HAP-1 (cell line): ENCODE results near the gene KL.
A peak's percentile ranks its signal among the peaks of the same experiment; 100 is the strongest.

Experiments
- DNase-seq, 2 experiments: peaks; one replicate each; pipeline ENCODE4 v3.0.0-alpha.2; 2016 to 2020; ENCODE audit warnings: low spot score in 2 of 2
- H3K27me3 ChIP-seq: fragments of 250-450 bp; sonication (Bioruptor Pico); 2 replicates; pipeline ENCODE4 v1.5.1; 2020; ENCODE audit warnings: low read depth, mild to moderate bottlenecking, moderate library complexity
- H3K36me3 ChIP-seq: fragments of 250-450 bp; sonication (Bioruptor Pico); replicated peaks from 2 replicates; pipeline ENCODE4 v1.5.1; 2020; ENCODE audit warnings: mild to moderate bottlenecking
- H3K4me1 ChIP-seq: fragments of 250-450 bp; sonication (Bioruptor Pico); 2 replicates; pipeline ENCODE4 v1.5.1; 2020; ENCODE audit warnings: mild to moderate bottlenecking
- H3K4me3 ChIP-seq: fragments of 250-450 bp; sonication (Bioruptor Pico); 2 replicates; pipeline ENCODE4 v1.5.1; 2020; ENCODE audit warnings: mild to moderate bottlenecking, moderate library complexity
- H3K9me3 ChIP-seq: fragments of 250-450 bp; sonication (Bioruptor Pico); 2 replicates; pipeline ENCODE4 v1.5.1; 2020; ENCODE audit warnings: mild to moderate bottlenecking, moderate library complexity
- in situ Hi-C: fragments of 300-500 bp; cut with MboI; formaldehyde crosslinking; loops from 3 replicates; pipeline ENCODE4 v1.14.3; 2020; ENCODE audit warnings: low sequenced_read_pairs, inconsistent platforms, mixed read lengths

Gene KL

DNA sequence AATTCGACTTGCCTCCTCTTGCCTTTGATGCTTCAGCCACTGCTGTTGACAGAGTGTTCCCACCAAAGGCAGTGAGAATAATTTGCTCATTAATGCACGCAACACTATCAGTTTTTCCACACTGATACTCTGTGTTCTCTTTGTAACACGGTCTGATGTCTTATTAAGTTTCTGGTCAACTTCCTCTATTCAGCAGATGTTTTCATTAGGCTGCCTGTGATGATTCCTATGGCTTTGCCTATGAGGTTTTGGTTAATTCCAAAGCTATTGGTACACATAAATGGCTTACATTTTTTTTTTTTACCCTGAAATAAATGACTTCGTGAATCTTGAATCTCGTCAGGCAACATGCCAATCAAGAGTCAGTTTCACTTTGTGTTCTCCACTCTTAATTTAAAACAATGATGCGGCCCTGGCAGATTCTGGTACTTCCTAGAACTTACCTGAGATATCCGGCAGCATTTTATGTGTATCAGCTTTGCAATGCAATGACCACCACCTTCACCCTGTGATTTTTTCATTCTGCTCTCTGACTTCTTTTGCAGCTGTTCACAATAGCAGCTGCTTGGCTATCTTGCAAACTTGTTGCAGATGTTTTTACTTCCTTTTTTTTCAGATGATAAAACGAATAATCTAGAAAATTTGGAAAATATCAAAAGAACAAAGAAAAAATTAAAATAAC, 27.5 kb upstream of the KL start:
- H3K4me3 ChIP-seq = no peak overlapping the region

GRCh38 chr13:32989290-32989667, 26.9 kb upstream of the KL start:
- Histone ChIP-seq H3K36me3 (no peaks in the 10 kb centered on the region), H3K4me1 (no peaks in the 10 kb centered on the region), H3K27me3 (no peaks in the 10 kb centered on the region), H3K4me3 (no peak overlapping the region), H3K9me3 (no peaks in the 10 kb centered on the region)
- DNase-seq = no peak
- in situ Hi-C loops = no loop called here

More for the DNA sequence above, 27.5 kb upstream of the KL start:
- in situ Hi-C loops = no loop called here
- no peaks in the 10 kb centered on the region for H3K9me3 ChIP-seq
- H3K27me3 ChIP-seq = no peaks in the 10 kb centered on the region
- H3K4me1 ChIP-seq = no peaks in the 10 kb centered on the region
- no peaks in the 10 kb centered on the region for H3K36me3 ChIP-seq
- no peak for DNase-seq

- no peaks in the 10 kb centered on the region for H3K36me3 ChIP-seq
- in situ Hi-C loops = no loop called here
- no peaks in the 10 kb centered on the region for H3K9me3 ChIP-seq
- no peaks in the 10 kb centered on the region for H3K4me1 ChIP-seq
- DNase-seq = no peak
- H3K27me3 ChIP-seq = no peaks in the 10 kb centered on the region
- H3K4me3 ChIP-seq = no peak overlapping the region
These were observed 26.3 kb upstream of the KL start for GRCh38 chr13:32989942-32990341.

DNA sequence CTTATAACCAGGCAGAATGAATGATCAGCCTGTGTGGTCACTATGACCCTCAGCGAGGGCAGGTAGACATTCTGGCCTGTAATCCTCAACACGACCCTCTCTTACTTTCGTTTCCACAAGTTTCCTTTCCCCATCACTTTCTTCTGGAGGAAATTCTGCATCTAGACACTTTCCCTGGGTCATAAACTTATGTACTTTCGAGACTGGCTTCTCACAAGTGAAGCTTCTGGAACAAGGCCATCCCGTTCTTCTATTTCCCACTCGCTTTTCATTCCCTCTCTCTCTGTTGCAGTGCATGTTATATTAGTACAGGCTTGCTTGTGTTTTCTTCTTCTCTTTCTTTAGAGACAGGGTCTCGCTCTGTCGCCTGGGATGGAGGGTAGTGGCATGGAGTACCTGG, 23.1 kb upstream of the KL start:
- H3K27me3 ChIP-seq = no peaks in the 10 kb centered on the region
- in situ Hi-C loops = no loop called here
- no peak for DNase-seq
- H3K9me3 ChIP-seq = no peaks in the 10 kb centered on the region
- H3K36me3 ChIP-seq = no peaks in the 10 kb centered on the region
- H3K4me3 ChIP-seq = no peak overlapping the region
- no peaks in the 10 kb centered on the region for H3K4me1 ChIP-seq

GRCh38 chr13:32997399-32997798, 18.8 kb upstream of the KL start:
- in situ Hi-C loops = no loop called here

GRCh38 chr13:32998966-32999365, 17.3 kb upstream of the KL start:
- DNase-seq = no peak
- in situ Hi-C loops = no loop called here
- H3K4me3 ChIP-seq = no peak overlapping the region
- peaks cover under 1% of the 10 kb centered on the region; the same call in 1 of the 2 replicates for H3K4me1 ChIP-seq
- no peaks in the 10 kb centered on the region for H3K27me3 ChIP-seq
- no peaks in the 10 kb centered on the region for H3K9me3 ChIP-seq
- H3K36me3 ChIP-seq = no peaks in the 10 kb centered on the region

More at GRCh38 chr13:32997399-32997798, 18.8 kb upstream of the KL start:
- no peak overlapping the region for H3K4me3 ChIP-seq
- no peak for DNase-seq
- no peaks in the 10 kb centered on the region for H3K36me3 ChIP-seq
- no peaks in the 10 kb centered on the region for H3K27me3 ChIP-seq
- H3K9me3 ChIP-seq = no peaks in the 10 kb centered on the region
- no peaks in the 10 kb centered on the region for H3K4me1 ChIP-seq

- Histone ChIP-seq H3K27me3 (no peaks in the 10 kb centered on the region), H3K4me1 (peaks cover 11% of the 10 kb centered on the region), H3K4me3 (no peak overlapping the region), H3K9me3 (no peaks in the 10 kb centered on the region), H3K36me3 (no peaks in the 10 kb centered on the region)
- in situ Hi-C loops = no loop called here
- no peak for DNase-seq
These were observed 15.9 kb upstream of the KL start for GRCh38 chr13:33000365-33000764.

DNA sequence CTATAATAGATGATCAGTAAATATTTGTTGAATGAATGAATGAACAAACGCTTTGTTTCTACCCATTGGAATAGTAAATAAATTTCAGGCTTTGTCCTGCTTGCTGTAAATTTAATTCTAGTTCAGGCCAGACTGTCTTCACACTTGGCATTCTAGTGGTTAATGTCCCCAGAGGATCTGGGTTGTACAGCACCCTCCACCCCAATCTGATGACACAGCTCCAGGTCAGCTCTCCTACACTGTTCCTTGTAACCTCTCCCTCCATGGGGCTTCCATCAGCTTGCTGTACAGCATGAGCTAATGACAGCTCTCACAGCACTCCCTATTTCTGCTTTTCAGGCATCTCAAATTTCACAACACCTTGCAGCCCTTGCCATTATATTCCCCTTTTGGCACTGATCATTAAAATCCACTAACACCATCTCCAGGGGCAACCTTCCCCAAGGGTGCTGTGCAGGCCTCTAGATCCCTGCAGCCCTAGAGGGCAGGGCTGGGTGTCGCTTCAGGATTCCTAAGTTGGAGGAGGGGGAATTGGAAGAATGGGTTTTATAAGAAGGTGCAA, 12.7 kb upstream of the KL start:
- in situ Hi-C loops = no loop called here
- Histone ChIP-seq H3K4me3 (no peak overlapping the region), H3K36me3 (no peaks in the 10 kb centered on the region), H3K27me3 (no peaks in the 10 kb centered on the region), H3K4me1 (peaks cover 11% of the 10 kb centered on the region), H3K9me3 (peaks cover 5% of the 10 kb centered on the region)
- DNase-seq = no peak

DNA sequence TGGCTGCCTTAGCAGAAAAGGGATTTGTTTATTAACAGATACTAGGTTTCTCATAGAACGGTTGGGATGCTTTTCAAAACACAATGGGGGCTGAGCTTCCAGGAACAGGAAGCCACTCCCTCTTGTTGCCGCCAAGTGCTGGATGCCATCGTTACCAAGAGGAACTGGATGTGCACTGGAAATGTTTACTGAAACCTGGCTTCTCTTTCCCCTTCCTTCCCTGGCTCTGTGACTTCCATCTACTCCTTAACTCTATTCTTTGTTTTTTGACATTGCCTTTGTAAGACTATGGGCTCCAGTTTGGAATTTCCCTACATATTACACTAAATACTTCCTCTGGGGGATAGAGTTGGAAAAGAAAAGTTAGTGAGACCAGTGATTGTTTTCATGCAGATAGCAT, 11.7 kb upstream of the KL start:
- Histone ChIP-seq H3K4me3 (no peak overlapping the region), H3K27me3 (no peaks in the 10 kb centered on the region), H3K9me3 (peaks cover 8% of the 10 kb centered on the region), H3K36me3 (no peaks in the 10 kb centered on the region), H3K4me1 (peaks cover 11% of the 10 kb centered on the region)
- peak; percentile 54 to 56 for DNase-seq
- in situ Hi-C loops = no loop called here

DNA sequence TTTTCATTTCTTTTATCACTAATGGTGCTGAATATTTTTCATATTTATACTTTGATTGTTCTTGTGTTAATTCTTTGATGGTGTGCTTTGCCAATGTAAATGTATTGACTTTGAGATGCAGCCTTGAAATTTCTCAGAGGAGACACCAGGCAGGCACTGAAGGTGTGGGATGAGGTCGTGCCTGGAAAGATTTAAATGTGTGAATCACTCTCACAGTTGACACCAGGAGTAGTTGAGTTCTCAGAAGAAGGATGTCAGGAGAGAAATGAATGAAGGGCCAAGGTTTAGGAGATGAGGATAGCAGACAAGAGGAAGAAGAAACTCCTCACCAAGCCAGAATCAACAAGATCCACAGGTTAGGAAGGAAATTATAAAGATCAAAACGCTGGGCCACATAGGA, 10.1 kb upstream of the KL start:
- in situ Hi-C loops = no loop called here
- DNase-seq = no peak

GRCh38 chr13:33006638-33007037, 9.6 kb upstream of the KL start:
- Histone ChIP-seq H3K36me3 (no peaks in the 10 kb centered on the region), H3K27me3 (no peaks in the 10 kb centered on the region), H3K9me3 (peaks cover 8% of the 10 kb centered on the region), H3K4me1 (peaks cover 11% of the 10 kb centered on the region), H3K4me3 (no peak overlapping the region)
- no peak for DNase-seq
- in situ Hi-C loops = no loop called here

More for the DNA sequence above, 10.1 kb upstream of the KL start:
- peaks cover 11% of the 10 kb centered on the region for H3K4me1 ChIP-seq
- H3K4me3 ChIP-seq = no peak overlapping the region
- H3K27me3 ChIP-seq = no peaks in the 10 kb centered on the region
- peaks cover 8% of the 10 kb centered on the region for H3K9me3 ChIP-seq
- no peaks in the 10 kb centered on the region for H3K36me3 ChIP-seq

- no peaks in the 10 kb centered on the region for H3K36me3 ChIP-seq
- H3K4me1 ChIP-seq = peaks cover 11% of the 10 kb centered on the region
- H3K4me3 ChIP-seq = no peak overlapping the region
- no peaks in the 10 kb centered on the region for H3K27me3 ChIP-seq
- peaks cover 8% of the 10 kb centered on the region for H3K9me3 ChIP-seq
- no peak for DNase-seq
- in situ Hi-C loops = no loop called here
These were observed 9.0 kb upstream of the KL start for GRCh38 chr13:33007237-33007636.

DNA sequence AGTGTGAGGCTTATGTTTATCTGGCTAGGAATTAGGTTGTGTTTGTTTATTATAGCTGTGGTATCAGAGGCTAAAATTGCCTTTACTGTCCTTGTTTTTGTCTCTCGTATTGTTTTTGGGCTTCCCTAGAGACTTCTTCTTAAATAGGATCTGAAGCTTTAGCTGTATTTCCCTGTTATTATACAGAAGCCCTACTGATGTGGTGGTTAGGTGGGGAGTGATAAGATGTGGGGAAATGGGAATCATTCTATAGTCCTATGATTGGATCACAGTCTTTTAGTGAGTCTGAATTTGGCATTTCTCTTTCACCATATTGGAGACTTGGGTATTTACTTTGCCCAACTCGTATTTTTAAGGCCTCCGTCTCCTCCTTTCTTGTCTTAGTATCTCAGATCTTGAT, 8.3 kb upstream of the KL start:
- peaks cover 11% of the 10 kb centered on the region for H3K4me1 ChIP-seq
- H3K9me3 ChIP-seq = peaks cover 8% of the 10 kb centered on the region
- DNase-seq = no peak
- H3K27me3 ChIP-seq = no peaks in the 10 kb centered on the region
- H3K36me3 ChIP-seq = no peaks in the 10 kb centered on the region
- H3K4me3 ChIP-seq = no peak overlapping the region
- in situ Hi-C loops = no loop called here

DNA sequence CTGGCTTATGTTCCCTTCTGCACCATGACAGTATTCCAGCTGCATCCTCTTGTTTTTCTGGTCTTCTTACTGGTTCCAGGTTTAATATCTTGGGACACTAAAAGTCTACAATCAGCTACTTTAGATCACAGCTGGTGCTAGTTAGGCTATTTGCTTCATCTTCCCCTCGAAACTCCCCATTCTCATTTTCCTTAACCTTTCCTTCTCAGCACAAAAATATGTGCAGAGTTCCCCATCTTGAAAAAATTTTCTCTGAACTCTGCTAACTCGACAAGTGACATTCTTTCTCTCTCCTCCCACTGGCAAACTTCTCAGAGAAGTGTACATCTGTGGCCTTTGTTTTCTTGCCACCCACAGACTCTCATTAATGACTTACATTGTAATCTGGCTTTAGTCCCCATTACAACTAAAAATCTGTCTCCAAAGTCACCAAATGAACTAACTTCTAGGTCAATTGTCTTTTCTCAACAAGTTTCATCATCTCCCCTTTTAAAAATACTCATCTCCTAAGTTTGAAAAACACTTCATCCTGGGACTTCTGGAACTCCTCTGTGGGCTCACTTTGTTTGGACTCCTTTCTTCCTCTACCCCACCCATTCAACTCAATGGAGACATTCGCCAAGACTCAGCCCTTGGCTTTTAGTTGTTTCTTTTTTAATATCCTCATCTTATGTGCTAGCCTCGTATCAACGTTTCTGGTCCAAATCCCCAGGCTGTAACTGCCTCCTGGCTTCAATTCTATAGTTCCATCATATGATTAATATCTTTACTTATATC, 7.1 kb upstream of the KL start:
- DNase-seq = no peak
- H3K36me3 ChIP-seq = no peaks in the 10 kb centered on the region
- H3K27me3 ChIP-seq = no peaks in the 10 kb centered on the region
- H3K4me3 ChIP-seq = no peak overlapping the region
- peaks cover 8% of the 10 kb centered on the region for H3K4me1 ChIP-seq
- in situ Hi-C loops = no loop called here
- peaks cover 8% of the 10 kb centered on the region for H3K9me3 ChIP-seq
